T-helper 1 cell treated with Interleukin-12 subunit alpha and Interleukin-12 subunit beta and Interleukin-4 antibody, amounts not matched to agents 30 μg/mL and 1 μg/mL, for 36 hours (primary cell): ENCODE measurements around the gene GPR107.

Experiments
- H3K27ac Mint-ChIP-seq: one replicate; pipeline ENCODE4 v1.8.0; 2021; ENCODE audit warnings: mild to moderate bottlenecking, mixed read lengths
- H3K27me3 Mint-ChIP-seq: one replicate; pipeline ENCODE4 v1.8.0; 2021; ENCODE audit warnings: low read depth, mixed read lengths
- H3K36me3 Mint-ChIP-seq: one replicate; pipeline ENCODE4 v1.8.0; 2021; ENCODE audit warnings: low read depth, mixed read lengths
- H3K4me1 Mint-ChIP-seq: one replicate; pipeline ENCODE4 v1.8.0; 2021; ENCODE audit warnings: low read depth, mixed read lengths
- H3K4me3 Mint-ChIP-seq: one replicate; pipeline ENCODE4 v1.8.0; 2021; ENCODE audit warnings: mild to moderate bottlenecking, moderate library complexity, mixed read lengths
- H3K9me3 Mint-ChIP-seq: one replicate; pipeline ENCODE4 v1.8.0; 2021; ENCODE audit warnings: mixed read lengths

Gene GPR107

DNA sequence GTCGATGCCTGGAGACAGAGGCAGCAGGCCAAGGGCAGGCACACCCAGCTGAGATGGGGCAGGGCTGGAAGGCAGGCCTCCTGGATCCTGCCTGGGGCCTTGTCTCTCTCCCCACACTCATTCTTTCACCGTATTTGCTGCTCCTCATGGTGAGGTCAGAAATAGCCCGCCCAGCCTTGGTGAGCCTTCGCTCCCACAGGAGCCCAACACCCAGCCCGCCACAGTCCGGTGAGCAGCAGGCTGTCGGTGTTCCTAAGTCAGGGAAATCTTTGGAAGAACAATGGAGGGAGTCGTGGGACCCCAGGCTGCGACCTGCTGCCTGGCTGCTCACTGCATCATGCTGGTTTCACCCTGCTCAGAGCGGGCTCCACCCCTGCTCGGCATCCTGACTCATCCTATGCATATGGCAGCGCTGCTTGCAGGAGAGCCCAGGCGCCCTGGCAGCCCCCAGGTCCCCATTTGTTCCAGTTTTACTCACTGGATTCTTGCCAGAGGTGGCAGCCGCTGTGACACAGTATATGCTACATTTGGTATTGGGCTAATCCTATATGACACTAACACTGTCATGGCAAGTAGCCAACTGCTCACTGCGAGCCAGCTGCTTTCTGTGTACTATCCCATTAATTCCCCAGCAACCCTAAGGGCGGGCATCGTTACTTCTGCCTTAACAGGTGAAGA, 65.3 kb downstream of the GPR107 start:
- no peak overlapping the region for H3K27ac Mint-ChIP-seq
- no peaks in the 10 kb centered on the region for H3K9me3 Mint-ChIP-seq
- H3K4me1 Mint-ChIP-seq, result no peaks in the 10 kb centered on the region
- no peaks in the 10 kb centered on the region for H3K27me3 Mint-ChIP-seq
- H3K36me3 Mint-ChIP-seq, result peaks cover 16% of the 10 kb centered on the region
- no peak overlapping the region for H3K4me3 Mint-ChIP-seq

DNA sequence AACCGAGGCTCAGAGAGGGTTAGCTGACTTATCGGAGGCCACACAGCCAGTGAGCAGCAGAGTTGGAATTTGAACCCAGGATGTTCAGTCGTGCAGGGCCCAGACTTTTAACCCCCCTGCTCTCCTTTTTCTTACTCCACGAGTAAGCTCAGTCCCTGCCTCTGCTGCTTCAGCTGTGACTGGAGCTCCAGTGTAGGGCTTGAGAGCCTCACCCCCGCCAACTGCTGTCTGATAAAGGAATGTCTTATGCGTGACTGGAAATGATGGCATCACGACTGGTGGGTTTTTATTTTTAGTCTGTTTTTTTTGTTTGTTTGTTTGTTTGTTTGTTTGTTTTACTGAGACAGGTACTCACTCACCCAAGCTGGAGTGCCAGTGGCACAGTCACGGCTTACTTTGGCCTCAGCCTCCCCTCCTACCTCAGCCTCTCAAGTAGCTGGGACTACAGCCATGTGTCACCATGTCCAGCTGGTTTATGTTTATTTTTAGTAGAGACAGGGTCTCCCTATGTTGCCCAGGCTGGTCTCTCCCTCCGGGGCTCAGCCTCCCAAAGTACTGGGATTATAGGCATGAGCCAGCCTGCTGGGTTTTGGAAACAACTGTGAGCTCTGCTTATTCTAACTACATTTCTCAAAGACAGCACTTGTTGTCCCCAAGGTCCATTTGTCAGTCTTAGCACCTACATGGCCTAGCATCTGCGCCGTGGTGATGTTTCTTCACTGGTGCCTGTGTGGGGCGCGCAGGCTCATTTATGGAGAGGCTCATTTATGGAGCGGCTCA, 66.0 kb downstream of the GPR107 start:
- peaks cover 16% of the 10 kb centered on the region for H3K36me3 Mint-ChIP-seq
- H3K4me1 Mint-ChIP-seq, result no peaks in the 10 kb centered on the region
- no peaks in the 10 kb centered on the region for H3K9me3 Mint-ChIP-seq
- H3K27ac Mint-ChIP-seq, result no peak overlapping the region
- H3K27me3 Mint-ChIP-seq, result no peaks in the 10 kb centered on the region
- no peak overlapping the region for H3K4me3 Mint-ChIP-seq

DNA sequence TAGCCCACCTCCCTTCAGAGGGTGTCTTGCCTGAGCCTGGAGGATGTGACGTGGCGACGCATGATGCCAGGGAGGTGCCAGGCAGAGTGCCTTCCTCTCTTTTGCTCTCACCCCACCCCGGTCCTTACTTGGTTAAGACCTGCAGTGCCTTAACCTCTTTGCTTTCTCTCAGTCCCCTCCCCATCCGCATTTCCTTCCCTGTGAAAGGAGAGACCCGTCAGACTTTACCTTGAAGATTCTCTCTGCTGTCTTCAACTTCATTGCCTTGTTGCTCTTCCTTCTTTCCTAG, 66.5 kb downstream of the GPR107 start:
- Mint-ChIP-seq H3K4me1 (no peaks in the 10 kb centered on the region), H3K27ac (no peak overlapping the region), H3K36me3 (peaks cover 13% of the 10 kb centered on the region)

DNA sequence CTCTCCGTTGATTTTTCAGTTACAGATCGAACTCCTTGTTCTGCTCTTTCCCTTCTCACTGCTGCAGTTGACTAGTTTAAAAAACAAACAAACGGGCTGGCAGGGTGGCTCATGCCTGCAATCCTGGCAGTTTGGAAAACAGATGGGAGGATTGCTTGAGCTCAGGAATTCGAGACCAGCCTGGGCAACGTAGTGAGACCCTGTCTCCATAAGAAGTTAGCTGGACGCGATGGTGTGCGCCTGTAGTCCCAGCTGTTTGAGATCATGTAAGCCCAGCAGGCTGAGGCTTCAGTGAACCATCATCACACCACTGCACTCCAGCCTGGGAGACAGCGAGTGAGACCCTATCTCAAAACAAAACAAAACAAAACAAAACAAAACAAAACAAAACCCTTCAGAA, 67.1 kb downstream of the GPR107 start:
- H3K4me3 Mint-ChIP-seq, result no peak overlapping the region
- peaks cover 12% of the 10 kb centered on the region for H3K36me3 Mint-ChIP-seq
- H3K4me1 Mint-ChIP-seq, result no peaks in the 10 kb centered on the region
- no peak overlapping the region for H3K27ac Mint-ChIP-seq
- H3K9me3 Mint-ChIP-seq, result no peaks in the 10 kb centered on the region
- H3K27me3 Mint-ChIP-seq, result no peaks in the 10 kb centered on the region

More for the DNA sequence above, 66.5 kb downstream of the GPR107 start:
- no peaks in the 10 kb centered on the region for H3K9me3 Mint-ChIP-seq
- H3K4me3 Mint-ChIP-seq, result no peak overlapping the region
- H3K27me3 Mint-ChIP-seq, result no peaks in the 10 kb centered on the region

DNA sequence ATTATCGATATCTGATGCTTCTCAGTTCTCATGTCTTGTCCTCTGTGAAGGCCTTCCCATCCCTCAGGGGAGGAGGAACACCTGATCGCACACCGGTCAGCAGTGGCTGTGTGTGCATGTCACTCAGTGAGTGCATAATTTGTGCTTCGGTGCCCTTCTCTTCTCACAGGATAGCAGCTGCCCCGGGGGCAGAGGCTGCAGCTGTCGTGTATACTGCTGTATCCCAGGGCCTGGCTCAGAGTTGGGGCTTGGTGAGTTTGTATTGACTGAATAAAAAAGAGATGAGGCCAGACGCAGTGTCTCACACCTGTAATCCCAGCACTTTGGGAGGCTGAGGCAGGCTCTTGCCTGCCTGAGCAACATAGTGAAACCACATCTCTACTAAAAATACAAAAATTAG, 68.8 kb downstream of the GPR107 start:
- Mint-ChIP-seq H3K27ac (no peak overlapping the region), H3K4me3 (no peak overlapping the region), H3K36me3 (peaks cover 19% of the 10 kb centered on the region), H3K4me1 (peaks cover 10% of the 10 kb centered on the region), H3K9me3 (no peaks in the 10 kb centered on the region), H3K27me3 (no peaks in the 10 kb centered on the region)

DNA sequence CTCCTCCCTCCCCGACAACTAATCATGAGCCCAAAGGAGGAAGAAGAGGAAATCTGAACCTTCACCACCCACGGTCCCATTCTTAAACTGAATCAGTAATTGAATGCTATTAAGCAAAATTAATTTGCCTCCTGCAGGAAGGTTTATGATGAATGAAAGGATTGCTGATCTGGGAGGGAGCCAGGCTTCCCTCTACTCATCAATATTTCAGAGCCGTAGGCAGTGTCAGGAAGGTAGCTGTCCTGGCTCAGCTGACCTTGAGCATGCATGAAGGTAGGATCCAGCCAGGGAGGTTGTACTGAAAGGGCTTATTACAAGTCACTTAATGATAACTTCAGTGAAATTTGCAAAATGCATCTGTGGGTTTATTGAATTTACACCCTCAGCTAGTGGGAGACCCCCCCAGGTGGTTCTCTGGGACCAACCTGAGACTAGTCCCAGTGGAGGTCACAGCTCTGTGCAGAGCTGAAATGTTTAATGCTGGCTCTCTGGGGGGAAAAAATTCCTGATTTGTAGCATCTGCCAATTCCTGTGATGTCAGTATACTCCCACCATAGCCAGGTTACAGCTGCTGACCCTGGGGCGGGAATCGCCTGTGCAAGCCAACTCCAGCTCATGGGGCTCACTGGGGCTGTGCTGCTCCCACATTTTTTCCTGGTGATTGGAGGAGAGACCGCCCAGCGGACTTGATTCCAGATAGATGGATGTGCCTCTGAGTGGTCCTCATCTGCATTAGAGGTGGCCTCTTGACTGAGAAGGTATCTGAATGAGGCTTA, 70.6 kb downstream of the GPR107 start:
- Mint-ChIP-seq H3K9me3 (no peaks in the 10 kb centered on the region), H3K4me1 (peaks cover 25% of the 10 kb centered on the region), H3K27ac (no peak overlapping the region), H3K36me3 (peaks cover 22% of the 10 kb centered on the region), H3K4me3 (no peak overlapping the region), H3K27me3 (no peaks in the 10 kb centered on the region)

DNA sequence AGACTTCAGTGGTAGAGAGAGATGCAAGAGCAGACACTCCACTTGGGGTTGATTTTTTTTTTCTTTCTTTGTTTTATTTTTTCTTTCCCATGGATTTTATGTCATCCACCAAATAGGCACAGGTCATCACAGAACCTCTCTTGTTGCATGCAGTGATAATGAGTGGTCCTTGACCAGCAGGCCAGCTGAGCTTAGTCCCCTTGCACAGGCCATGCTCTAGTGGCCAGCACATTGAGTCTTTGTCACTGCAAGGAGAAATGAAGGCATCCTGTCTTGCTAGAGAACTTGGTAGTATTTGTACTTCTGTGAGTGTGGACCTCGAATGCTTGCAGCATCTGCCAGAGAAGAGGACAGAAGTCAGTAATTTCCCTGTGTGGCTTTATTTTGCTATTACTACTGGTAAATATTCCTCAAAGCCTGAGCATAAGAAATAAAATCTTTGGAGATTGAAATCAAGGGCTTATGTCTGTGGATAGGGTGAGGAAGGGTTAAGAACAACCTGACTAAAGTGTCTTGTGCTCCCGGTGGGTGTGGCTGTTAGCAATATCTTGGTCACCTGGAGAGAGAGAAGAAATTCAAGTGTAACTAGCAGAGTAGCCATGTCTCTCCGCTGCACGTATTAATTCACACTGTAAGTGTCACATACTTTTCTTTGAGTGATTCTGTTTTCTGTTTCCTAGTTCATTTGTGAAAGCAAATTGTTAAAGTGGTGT, 73.2 kb downstream of the GPR107 start:
- peaks cover 29% of the 10 kb centered on the region for H3K36me3 Mint-ChIP-seq
- H3K27me3 Mint-ChIP-seq, result no peaks in the 10 kb centered on the region
- peak overlapping the region; percentile 61 for H3K27ac Mint-ChIP-seq
- H3K4me1 Mint-ChIP-seq, result peaks cover 40% of the 10 kb centered on the region
- no peak overlapping the region for H3K4me3 Mint-ChIP-seq
- no peaks in the 10 kb centered on the region for H3K9me3 Mint-ChIP-seq

DNA sequence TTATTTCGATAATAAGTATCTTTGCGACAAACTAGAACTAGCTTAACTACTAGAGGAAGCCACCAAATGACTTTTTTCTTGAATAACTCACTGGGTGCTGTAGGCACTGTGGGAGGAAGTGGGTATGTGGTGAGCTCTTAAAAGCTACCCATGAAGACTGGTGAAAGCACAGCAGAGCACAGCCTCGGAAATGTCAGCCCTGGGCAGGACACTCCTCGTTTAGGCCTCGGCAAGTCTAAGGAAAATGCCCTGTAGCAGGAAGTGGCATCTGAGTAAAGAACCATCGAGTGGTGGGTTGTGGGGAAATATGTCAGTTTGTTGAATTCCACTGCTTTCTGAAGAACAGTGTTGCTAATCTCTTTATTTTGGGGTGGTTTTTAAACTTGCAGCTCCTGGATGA, 74.5 kb downstream of the GPR107 start:
- no peaks in the 10 kb centered on the region for H3K27me3 Mint-ChIP-seq
- H3K36me3 Mint-ChIP-seq, result peaks cover 33% of the 10 kb centered on the region
- H3K4me1 Mint-ChIP-seq, result peaks cover 40% of the 10 kb centered on the region
- H3K27ac Mint-ChIP-seq, result peak overlapping the region; percentile 92
- no peaks in the 10 kb centered on the region for H3K9me3 Mint-ChIP-seq
- peak overlapping the region; percentile 68 for H3K4me3 Mint-ChIP-seq

DNA sequence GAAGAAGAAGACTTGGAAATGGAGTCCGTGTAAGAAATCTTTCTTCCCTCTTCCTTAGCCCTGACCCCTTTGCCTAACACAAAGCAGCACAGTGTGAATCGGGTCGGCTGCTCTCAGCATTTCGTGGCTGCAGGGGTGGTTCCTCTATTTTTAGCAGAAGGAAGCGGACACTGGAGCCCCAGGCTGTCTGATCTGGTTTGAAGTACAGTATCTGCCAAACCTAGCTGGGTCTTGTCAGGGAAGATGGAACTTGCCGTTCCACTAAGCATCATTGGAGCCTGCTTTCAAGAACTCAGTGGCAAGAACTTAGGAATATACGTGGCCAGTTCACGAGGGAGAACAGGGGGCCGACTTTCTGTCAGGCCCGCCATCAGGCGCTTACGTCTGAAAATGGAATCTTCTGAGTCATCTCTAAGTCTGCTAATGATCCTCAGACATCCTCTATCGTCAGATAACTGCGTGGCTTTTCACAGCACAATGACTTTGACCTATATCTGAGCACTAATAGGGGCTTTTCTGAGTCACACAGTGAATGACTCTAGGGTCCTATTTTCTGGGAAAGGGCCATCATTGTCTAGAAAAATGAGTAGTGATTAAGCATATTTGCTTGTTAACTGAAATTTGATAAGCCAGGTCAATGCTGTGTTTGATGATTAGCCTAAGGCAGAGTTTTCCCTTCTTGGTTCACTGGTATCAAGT, 75.2 kb downstream of the GPR107 start:
- peaks cover 39% of the 10 kb centered on the region for H3K36me3 Mint-ChIP-seq
- peak overlapping the region; percentile 68 for H3K4me3 Mint-ChIP-seq

DNA sequence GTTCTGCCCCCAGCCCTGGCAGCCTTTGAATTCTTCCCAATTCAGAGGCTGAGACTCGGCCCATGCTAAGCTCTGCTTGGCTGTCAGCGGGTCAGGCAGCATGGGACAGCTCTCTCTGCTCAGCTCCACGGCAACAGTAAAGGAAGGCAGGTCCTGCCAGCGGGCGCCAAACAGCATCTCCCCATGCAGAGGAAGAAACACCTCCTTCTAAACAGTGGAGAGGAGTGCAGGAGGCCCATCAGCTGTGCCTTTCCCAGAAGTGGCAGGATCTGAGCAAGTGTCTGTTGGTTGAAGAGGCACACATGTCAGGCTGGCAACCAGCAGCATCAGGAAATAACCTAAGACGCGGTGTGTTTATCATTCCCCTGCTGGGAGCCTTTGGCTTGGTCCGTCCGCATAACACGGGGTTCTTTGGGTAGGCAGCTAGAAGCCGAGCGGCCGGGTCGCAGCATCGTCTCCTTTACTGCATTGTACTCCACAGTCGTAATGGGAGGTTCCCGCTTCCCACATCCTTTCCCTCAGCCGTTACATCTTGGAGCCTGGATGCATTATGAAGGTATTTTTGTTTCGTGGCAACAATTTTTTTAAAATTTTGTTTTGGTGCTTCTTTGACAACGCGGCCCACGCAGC, 75.8 kb downstream of the GPR107 start:
- Mint-ChIP-seq H3K4me3 (peak overlapping the region; percentile 68), H3K9me3 (no peaks in the 10 kb centered on the region), H3K4me1 (peaks cover 40% of the 10 kb centered on the region), H3K27me3 (no peaks in the 10 kb centered on the region), H3K27ac (peak overlapping the region; percentile 92), H3K36me3 (peaks cover 41% of the 10 kb centered on the region)

More for the DNA sequence above, 75.2 kb downstream of the GPR107 start:
- Mint-ChIP-seq H3K27me3 (no peaks in the 10 kb centered on the region), H3K4me1 (peaks cover 40% of the 10 kb centered on the region), H3K27ac (peak overlapping the region; percentile 92), H3K9me3 (no peaks in the 10 kb centered on the region)

DNA sequence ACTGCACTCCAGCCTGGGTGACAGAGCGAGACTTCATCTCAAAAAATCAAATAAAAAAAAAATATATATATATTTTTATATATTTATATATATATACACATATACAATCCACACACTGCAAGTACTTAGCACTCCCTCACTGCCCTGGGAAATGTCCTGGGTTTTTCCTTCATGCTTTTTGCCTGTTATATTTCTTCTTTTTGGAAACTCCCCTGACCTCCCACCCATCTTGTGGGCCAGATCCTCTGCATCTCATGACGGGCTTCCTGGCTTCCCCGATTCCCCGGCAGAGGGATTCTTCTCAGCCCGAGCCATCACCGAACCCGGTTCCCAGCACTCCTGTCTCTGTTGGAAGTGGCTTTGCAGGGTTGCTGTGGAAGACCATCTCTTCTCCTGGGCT, 79.0 kb downstream of the GPR107 start:
- Mint-ChIP-seq H3K4me3 (no peak overlapping the region), H3K4me1 (peaks cover 37% of the 10 kb centered on the region)

DNA sequence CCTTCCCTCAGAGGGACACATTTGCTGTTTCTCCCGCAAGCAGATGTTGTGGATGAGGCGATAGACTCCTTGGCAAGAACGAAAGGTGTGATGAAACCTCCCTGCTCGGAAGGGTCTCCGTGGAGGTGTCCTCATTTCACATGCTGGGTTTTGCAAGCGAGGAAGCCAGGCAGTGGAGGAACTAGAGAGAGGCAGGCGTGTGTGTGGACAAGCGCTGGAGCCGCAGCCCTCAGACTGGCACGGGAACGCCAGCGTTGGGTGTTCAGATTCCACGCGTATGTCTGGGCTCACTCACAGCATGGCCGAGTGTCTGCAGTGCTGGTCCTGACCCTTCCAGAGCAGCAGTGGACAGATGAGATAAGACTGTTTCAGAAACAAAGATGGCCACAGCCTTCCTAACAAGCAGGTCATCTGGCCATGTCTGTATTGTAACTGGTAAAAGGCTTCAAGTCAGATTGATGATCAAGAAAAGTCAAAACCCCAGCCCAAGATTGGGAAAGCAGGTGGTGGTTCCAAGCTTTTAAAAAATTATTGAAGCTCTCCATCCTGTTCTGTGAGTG, 83.5 kb downstream of the GPR107 start:
- H3K27ac Mint-ChIP-seq, result no peak overlapping the region
- peaks cover 22% of the 10 kb centered on the region for H3K4me1 Mint-ChIP-seq
- H3K4me3 Mint-ChIP-seq, result no peak overlapping the region
- peaks cover 35% of the 10 kb centered on the region for H3K36me3 Mint-ChIP-seq
- H3K27me3 Mint-ChIP-seq, result no peaks in the 10 kb centered on the region
- no peaks in the 10 kb centered on the region for H3K9me3 Mint-ChIP-seq

More for the DNA sequence above, 79.0 kb downstream of the GPR107 start:
- Mint-ChIP-seq H3K9me3 (no peaks in the 10 kb centered on the region), H3K27ac (no peak overlapping the region), H3K36me3 (peaks cover 54% of the 10 kb centered on the region), H3K27me3 (no peaks in the 10 kb centered on the region)

DNA sequence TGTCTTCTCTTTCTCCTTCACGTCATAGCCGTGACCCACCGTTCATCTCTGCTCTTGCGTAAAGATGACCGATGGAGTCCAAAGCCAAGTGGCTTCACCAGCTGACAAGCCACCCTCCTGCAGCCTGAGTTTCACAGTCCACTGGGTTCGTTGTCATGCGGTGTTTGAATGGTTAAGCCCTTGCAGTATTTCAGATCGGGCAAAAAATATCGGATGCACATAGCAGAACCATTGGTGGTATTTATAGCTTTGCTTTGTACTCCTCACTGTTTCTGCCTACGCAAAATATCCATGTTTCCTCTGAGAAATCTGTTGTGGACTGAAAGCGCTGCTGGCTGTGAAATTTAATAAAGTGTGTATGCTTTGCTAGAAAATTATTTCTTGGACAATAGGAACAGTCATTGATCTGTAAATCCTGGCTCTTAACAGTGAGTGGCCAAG, 84.0 kb downstream of the GPR107 start:
- peaks cover 35% of the 10 kb centered on the region for H3K36me3 Mint-ChIP-seq
- no peaks in the 10 kb centered on the region for H3K27me3 Mint-ChIP-seq
- no peak overlapping the region for H3K4me3 Mint-ChIP-seq
- H3K27ac Mint-ChIP-seq, result no peak overlapping the region
- peaks cover 22% of the 10 kb centered on the region for H3K4me1 Mint-ChIP-seq
- no peaks in the 10 kb centered on the region for H3K9me3 Mint-ChIP-seq
